PFSK-1 (cell line): Measurements from ENCODE around the gene PIAS4.

Experiments used
- FOXP2 ChIP-seq: optimal IDR thresholded peaks from 2 replicates; pipeline ENCODE3; 2011; ENCODE audit warnings: borderline replicate concordance, control low read depth, inconsistent platforms; ENCODE audit not compliant: insufficient read depth; ENCODE audit errors: extremely low read length, extremely low read depth
- POLR2AphosphoS5 ChIP-seq: IDR thresholded peaks from 2 replicates; pipeline ENCODE4 v1.6.1; 2012; ENCODE audit warnings: low read depth, mild to moderate bottlenecking, control low read depth, low read length, moderate library complexity
- SIN3A ChIP-seq: IDR thresholded peaks from 2 replicates; pipeline ENCODE4 v1.6.1; 2012; ENCODE audit warnings: mild to moderate bottlenecking, low read length, moderate library complexity, borderline replicate concordance; ENCODE audit not compliant: insufficient read depth
- TAF1 ChIP-seq: IDR thresholded peaks from 2 replicates; pipeline ENCODE4 v1.6.1; 2012; ENCODE audit warnings: low read length, control low read depth, borderline replicate concordance; ENCODE audit not compliant: insufficient read depth
- TF ChIP-seq, protein P1 (sequence below), 2 experiments: IDR thresholded peaks; 2 replicates each; pipeline versions ENCODE4 v1.6.1 to v1.8.0; 2011 to 2012; ENCODE audit warnings: low read depth in 2 of 2, low read length in 2 of 2, control low read depth in 1 of 2, inconsistent platforms in 1 of 2, mild to moderate bottlenecking in 1 of 2, moderate library complexity in 1 of 2; ENCODE audit not compliant: insufficient read depth in 1 of 2

The PIAS4 gene

DNA sequence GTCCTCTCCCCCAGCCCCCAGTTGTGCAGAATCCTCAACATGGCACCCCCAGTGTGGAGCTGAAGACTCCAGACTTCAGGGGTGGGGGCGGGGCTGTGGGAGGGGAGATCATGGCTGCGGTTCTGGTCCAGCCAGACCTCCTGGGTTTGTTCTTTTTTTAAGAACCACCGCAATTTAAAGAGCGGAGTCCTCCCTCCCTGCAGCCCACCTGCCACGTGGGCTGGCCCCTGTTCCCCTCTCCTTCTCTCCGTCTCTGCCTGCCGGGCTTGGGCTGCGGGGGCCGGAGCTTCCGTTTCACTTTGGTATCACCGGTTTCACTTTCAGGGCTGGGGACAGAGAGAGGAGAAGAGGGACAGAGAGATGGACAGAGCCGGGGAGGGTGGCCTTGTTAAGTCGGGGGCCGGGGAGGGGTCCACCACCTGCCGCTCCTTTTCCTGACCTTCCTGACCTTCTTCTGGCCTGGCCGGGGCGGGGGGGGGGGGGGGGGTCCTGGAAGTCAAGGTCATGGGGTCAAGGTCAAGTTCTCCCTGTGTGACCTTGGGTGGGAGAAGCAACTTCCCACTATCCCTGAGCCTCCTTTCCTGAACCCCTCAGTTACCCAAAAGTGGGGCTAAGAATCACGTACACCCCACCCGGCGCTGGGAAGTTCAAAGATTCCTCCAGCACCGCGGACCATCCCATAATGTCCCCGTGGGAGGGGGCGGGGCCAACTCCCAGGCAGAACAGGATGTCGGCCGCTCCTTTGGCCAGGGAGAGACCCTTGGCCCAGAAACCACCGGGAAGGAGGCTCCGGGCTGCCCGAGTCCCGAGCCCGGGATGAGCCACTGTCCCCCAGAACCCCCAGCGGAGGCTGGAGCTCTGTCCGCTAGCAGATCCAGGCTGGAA, 70.5 kb downstream of the PIAS4 start:
- TF ChIP-seq POLR2AphosphoS5 (no peak), SIN3A (no peak), FOXP2 (no peak), TAF1 (no peak)
- TF ChIP-seq, protein P1, sequence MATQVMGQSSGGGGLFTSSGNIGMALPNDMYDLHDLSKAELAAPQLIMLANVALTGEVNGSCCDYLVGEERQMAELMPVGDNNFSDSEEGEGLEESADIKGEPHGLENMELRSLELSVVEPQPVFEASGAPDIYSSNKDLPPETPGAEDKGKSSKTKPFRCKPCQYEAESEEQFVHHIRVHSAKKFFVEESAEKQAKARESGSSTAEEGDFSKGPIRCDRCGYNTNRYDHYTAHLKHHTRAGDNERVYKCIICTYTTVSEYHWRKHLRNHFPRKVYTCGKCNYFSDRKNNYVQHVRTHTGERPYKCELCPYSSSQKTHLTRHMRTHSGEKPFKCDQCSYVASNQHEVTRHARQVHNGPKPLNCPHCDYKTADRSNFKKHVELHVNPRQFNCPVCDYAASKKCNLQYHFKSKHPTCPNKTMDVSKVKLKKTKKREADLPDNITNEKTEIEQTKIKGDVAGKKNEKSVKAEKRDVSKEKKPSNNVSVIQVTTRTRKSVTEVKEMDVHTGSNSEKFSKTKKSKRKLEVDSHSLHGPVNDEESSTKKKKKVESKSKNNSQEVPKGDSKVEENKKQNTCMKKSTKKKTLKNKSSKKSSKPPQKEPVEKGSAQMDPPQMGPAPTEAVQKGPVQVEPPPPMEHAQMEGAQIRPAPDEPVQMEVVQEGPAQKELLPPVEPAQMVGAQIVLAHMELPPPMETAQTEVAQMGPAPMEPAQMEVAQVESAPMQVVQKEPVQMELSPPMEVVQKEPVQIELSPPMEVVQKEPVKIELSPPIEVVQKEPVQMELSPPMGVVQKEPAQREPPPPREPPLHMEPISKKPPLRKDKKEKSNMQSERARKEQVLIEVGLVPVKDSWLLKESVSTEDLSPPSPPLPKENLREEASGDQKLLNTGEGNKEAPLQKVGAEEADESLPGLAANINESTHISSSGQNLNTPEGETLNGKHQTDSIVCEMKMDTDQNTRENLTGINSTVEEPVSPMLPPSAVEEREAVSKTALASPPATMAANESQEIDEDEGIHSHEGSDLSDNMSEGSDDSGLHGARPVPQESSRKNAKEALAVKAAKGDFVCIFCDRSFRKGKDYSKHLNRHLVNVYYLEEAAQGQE (IDR thresholded peaks at IDR 0.05; ENCODE audit: insufficient read depth in 1 of 2, low read depth in 2 of 2, low read length in 2 of 2), result no peak

DNA sequence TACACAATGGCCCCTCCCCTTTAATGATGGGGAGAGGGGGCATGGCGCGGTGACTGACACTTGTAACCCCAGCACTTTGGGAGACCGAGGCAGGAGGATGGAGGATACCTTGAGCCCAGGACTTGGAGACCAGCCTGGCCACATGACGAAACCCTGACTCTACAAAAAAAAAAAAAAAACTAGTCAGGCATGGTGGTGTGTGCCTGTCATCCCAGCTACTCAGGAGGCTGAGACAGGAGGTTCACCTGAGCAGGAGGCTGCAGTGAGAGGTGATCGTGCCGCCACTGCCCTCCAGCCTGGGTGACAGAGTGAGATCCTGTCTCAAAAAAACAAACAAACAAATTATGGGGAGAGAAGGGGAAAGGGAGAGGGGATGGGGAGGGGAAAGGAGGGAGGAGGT, 72.9 kb downstream of the PIAS4 start:
- TF ChIP-seq SIN3A, result no peak
- no peak for TF ChIP-seq FOXP2
- no peak for TF ChIP-seq TAF1
- TF ChIP-seq, protein P1 (IDR thresholded peaks at IDR 0.05; ENCODE audit: insufficient read depth in 1 of 2, low read depth in 2 of 2, low read length in 2 of 2), result no peak
- TF ChIP-seq POLR2AphosphoS5, result no peak

DNA sequence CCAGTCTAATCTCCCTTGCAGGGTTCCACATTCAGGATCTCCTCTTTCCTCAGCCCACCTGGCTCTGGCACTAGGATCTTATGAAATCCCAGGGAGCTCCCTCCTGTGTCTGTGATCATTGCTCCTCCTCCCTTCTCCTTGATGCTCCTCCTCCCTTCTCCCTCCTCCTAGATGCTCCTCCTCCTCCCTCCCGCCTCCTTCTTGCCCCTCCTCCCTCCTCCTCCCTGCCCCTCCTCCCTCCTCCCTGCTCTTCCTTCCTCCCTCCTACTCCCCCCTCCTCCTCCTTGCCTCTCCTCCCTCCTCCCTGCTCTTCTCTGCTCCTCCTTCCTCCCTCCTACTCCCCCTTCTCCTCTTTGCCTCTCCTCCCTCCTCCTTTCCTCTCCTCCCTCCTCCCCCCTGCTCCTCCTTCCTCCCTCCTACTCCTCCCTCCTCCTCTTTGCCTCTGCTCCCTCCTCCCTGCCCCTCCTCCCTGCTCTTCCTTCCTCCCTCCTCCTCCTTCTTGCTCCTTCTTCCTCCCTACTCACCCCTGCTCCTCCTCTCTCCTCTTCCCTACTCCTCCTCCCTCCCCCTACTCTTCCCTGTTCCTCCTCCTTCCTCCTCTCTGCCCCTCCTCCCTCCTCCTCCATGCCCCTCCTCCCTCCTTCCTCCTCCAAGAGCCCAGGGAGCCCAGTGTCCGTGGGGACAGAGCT, 74.0 kb downstream of the PIAS4 start:
- no peak for TF ChIP-seq TAF1
- no peak for TF ChIP-seq POLR2AphosphoS5
- no peak for TF ChIP-seq SIN3A
- TF ChIP-seq FOXP2, result no peak
- TF ChIP-seq, protein P1 (IDR thresholded peaks at IDR 0.05; ENCODE audit: insufficient read depth in 1 of 2, low read depth in 2 of 2, low read length in 2 of 2), result no peak

DNA sequence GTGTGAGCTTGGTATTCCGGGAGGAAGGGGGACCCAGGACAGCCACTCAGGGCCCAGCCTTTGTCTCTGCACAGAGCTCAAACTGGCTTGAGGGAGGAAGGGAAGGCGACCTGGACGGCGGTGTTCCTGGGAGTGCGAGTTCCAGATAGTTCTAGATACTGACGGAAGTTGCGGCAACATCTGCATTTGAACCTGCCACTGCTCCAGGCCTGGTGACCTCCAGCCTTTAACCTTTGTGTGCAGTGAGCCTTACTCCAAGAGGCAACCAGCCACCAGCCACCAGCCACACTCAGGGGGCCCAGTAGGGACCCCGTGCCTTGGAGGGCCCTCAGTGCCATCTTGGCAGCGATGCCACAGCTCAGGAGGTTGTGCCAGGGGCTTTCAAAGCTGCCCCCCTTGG, 74.6 kb downstream of the PIAS4 start:
- TF ChIP-seq SIN3A (no peak), FOXP2 (peak; percentile 7)
- TF ChIP-seq, protein P1 (IDR thresholded peaks at IDR 0.05; ENCODE audit: insufficient read depth in 1 of 2, low read depth in 2 of 2, low read length in 2 of 2), result no peak
